Fibroblast of lung (primary cell): Measurements from ENCODE around the gene FCSK. TPM values are rescaled to one million over a fixed set of nuclear protein-coding genes. Genes with fewer than 3 reads are reported as not detected.
A peak's percentile ranks its signal among the peaks of the same experiment; 100 is the strongest.

Experiments
- DNase-seq, 2 donors: peaks; one replicate each; pipeline versions ENCODE4 v3.0.0 to v3.0.0-alpha.2; 2010; ENCODE audit warnings: low read depth in 2 of 2
- H2AFZ ChIP-seq: 2 replicates; pipeline ENCODE4 v1.5.1; 2012; ENCODE audit warnings: low read length, control low read depth, inconsistent platforms
- H3K27ac ChIP-seq: 2 replicates; pipeline ENCODE4 v1.5.1; 2011; ENCODE audit warnings: low read length, control low read depth; ENCODE audit not compliant: insufficient read depth
- H3K27me3 ChIP-seq: 2 replicates; pipeline ENCODE4 v1.5.1; 2011; ENCODE audit warnings: mild to moderate bottlenecking, low read length; ENCODE audit not compliant: control insufficient read depth, insufficient read depth
- H3K36me3 ChIP-seq: 2 replicates; pipeline ENCODE4 v1.5.1; 2011; ENCODE audit warnings: low read length; ENCODE audit not compliant: control insufficient read depth, insufficient read depth
- H3K4me1 ChIP-seq: 2 replicates; pipeline ENCODE4 v1.5.1; 2011; ENCODE audit warnings: low read length; ENCODE audit not compliant: control insufficient read depth, insufficient read depth; ENCODE audit errors: extremely low read depth
- H3K4me2 ChIP-seq: 2 replicates; pipeline ENCODE4 v1.5.1; 2011; ENCODE audit warnings: low read length, control low read depth; ENCODE audit not compliant: insufficient read depth; ENCODE audit errors: extremely low read depth
- H3K4me3 ChIP-seq, 4 experiments: fragments of 200-600 bp in 1 of 4; sonication (generic) in 1 of 4; replicated peaks in 1 of 4; 2 replicates each; pipeline ENCODE4 v1.5.1; 2011 to 2016; ENCODE audit warnings: low read length in 4 of 4, low read depth in 3 of 4, mild to moderate bottlenecking in 3 of 4, control low read depth in 2 of 4, inconsistent platforms in 1 of 4, mixed read lengths in 1 of 4; ENCODE audit not compliant: insufficient read depth in 1 of 4; ENCODE audit errors: control extremely low read depth in 1 of 4
- H3K79me2 ChIP-seq: 2 replicates; pipeline ENCODE4 v1.5.1; 2012; ENCODE audit warnings: mild to moderate bottlenecking, low read length, inconsistent platforms; ENCODE audit not compliant: control insufficient read depth, insufficient read depth
- H3K9ac ChIP-seq: 2 replicates; pipeline ENCODE4 v1.5.1; 2011; ENCODE audit warnings: mild to moderate bottlenecking, low read length, control low read depth; ENCODE audit not compliant: insufficient read depth
- H3K9me3 ChIP-seq: 2 replicates; pipeline ENCODE4 v1.5.1; 2012; ENCODE audit warnings: low read depth, low read length; ENCODE audit not compliant: control insufficient read depth, insufficient read depth
- H4K20me1 ChIP-seq: 2 replicates; pipeline ENCODE4 v1.5.1; 2011; ENCODE audit warnings: low read length; ENCODE audit not compliant: control insufficient read depth, insufficient read depth; ENCODE audit errors: extremely low read depth
- CTCF ChIP-seq, 2 donors: IDR thresholded peaks in 1 of 2; conservative IDR thresholded peaks in 1 of 2; 1 replicate in 1 of 2; 2 replicates in 1 of 2; pipeline ENCODE4 v1.5.1; 2011 to 2012; ENCODE audit warnings: low read length in 2 of 2, control low read depth in 1 of 2, inconsistent platforms in 1 of 2, low read depth in 1 of 2, mild to moderate bottlenecking in 1 of 2
- EZH2 ChIP-seq: IDR thresholded peaks from 2 replicates; pipeline ENCODE4 v1.5.1; 2012; ENCODE audit warnings: low read length, control low read depth, mild to moderate bottlenecking; ENCODE audit errors: missing control alignments
- polyA plus RNA-seq, 2 donors: library from polyadenylated mRNA; depleted of rRNA in 1 of 2; stranded (reverse) in 1 of 2; unstranded in 1 of 2; fragments of >200 nt; gene quantifications; 2 replicates each; pipeline ENCODE4 v1.2.1, GENCODE V29; 2011 to 2012; ENCODE audit warnings: missing spikeins in 1 of 2
- total RNA-seq: library from RNA; depleted of rRNA; stranded (reverse); fragments of >200 nt; gene quantifications from 2 replicates; pipeline ENCODE4 v1.2.1, GENCODE V29; 2014

Gene FCSK
- total and polyA plus RNA-seq, 2 donors (not counting 1 experiment from before 2014, with no cell fraction given), result 4.9 to 13.5 TPM

- Histone ChIP-seq H3K4me3 (no peak overlapping the region), H3K4me2 (peak overlapping the region; percentile 37), H3K27me3 (no peaks in the 10 kb centered on the region), H3K36me3 (peaks cover 4% of the 10 kb centered on the region), H3K9ac (no peak overlapping the region), H3K27ac (peak overlapping the region; percentile 2), H2AFZ (no peak overlapping the region), H3K9me3 (no peaks in the 10 kb centered on the region), H3K79me2 (peaks cover 36% of the 10 kb centered on the region), H3K4me1 (peaks cover 42% of the 10 kb centered on the region), H4K20me1 (peaks cover 1% of the 10 kb centered on the region)
- TF ChIP-seq EZH2 (no peak), CTCF (conservative IDR thresholded peaks at IDR 0.05 in 1 of 2, IDR thresholded peaks at IDR 0.05 in 1 of 2; ENCODE audit: low read depth in 1 of 2, low read length in 2 of 2) (no peak)
- peak; percentile 77 to 87 for DNase-seq
These were observed 20.8 kb upstream of the FCSK start for GRCh38 chr16:70433458-70434103.

GRCh38 chr16:70434484-70435260 lies 19.7 kb upstream of the FCSK start:
- Histone ChIP-seq H3K9ac (no peak overlapping the region), H4K20me1 (peaks cover 1% of the 10 kb centered on the region), H3K36me3 (peaks cover 4% of the 10 kb centered on the region), H3K79me2 (peaks cover 33% of the 10 kb centered on the region), H3K4me3 (no peak overlapping the region), H3K4me1 (peaks cover 35% of the 10 kb centered on the region), H3K9me3 (no peaks in the 10 kb centered on the region), H3K27ac (no peak overlapping the region), H3K27me3 (no peaks in the 10 kb centered on the region), H3K4me2 (no peak overlapping the region), H2AFZ (no peak overlapping the region)
- TF ChIP-seq CTCF (conservative IDR thresholded peaks at IDR 0.05 in 1 of 2, IDR thresholded peaks at IDR 0.05 in 1 of 2; ENCODE audit: low read depth in 1 of 2, low read length in 2 of 2), result no peak
- TF ChIP-seq EZH2, result no peak
- DNase-seq, result no peak

GRCh38 chr16:70437017-70437581 lies 17.3 kb upstream of the FCSK start:
- Histone ChIP-seq H3K27me3 (no peaks in the 10 kb centered on the region), H2AFZ (no peak overlapping the region), H4K20me1 (no peaks in the 10 kb centered on the region), H3K4me2 (peak overlapping the region; percentile 100), H3K79me2 (peaks cover 22% of the 10 kb centered on the region), H3K36me3 (peaks cover 4% of the 10 kb centered on the region), H3K9ac (no peak overlapping the region), H3K27ac (peak overlapping the region; percentile 1), H3K4me3 (peak overlapping the region; percentile 74 to 80 (median 80)), H3K4me1 (peaks cover 31% of the 10 kb centered on the region), H3K9me3 (no peaks in the 10 kb centered on the region)
- TF ChIP-seq CTCF (conservative IDR thresholded peaks at IDR 0.05 in 1 of 2, IDR thresholded peaks at IDR 0.05 in 1 of 2; ENCODE audit: low read depth in 1 of 2, low read length in 2 of 2) (no peak), EZH2 (no peak)
- DNase-seq, result peak; percentile 88 to 93
